A673 (cell line): ENCODE measurements around the gene KATNAL1. TPM values are rescaled to one million over a fixed set of nuclear protein-coding genes. Genes with fewer than 3 reads are reported as not detected.

Experiments
- BruUV-seq: library from RNA; stranded (reverse); fragments of 400-500 nt; replicated peaks from 2 replicates; lab custom pipeline; 2021; lab: Mats Ljungman, UMichigan
- CTCF ChIA-PET: fragments of 300-600 bp; sonication (Branson Sonifier 250); formaldehyde crosslinking; loops from one replicate; lab custom pipeline; 2022; ENCODE audit warnings: antibody characterized with exemption; lab: Charles Lee
- POLR2A ChIA-PET: fragments of 300-600 bp; sonication (Branson Sonifier 250); formaldehyde crosslinking; loops from one replicate; lab custom pipeline; 2022; ENCODE audit warnings: antibody characterized with exemption; ENCODE audit not compliant: low non-redundant PET; lab: Charles Lee
- DNase-seq: peaks from one replicate; pipeline ENCODE4 v3.0.0-alpha.2; 2015; ENCODE audit warnings: low spot score
- H3K27ac ChIP-seq: fragments of 200-600 bp; sonication (generic); 2 replicates; pipeline ENCODE4 v1.5.1; 2016; ENCODE audit warnings: mixed run types, low read depth, mild to moderate bottlenecking, mixed read lengths, antibody characterized with exemption, low read length; ENCODE audit not compliant: poor library complexity, severe bottlenecking
- H3K27me3 ChIP-seq: fragments of 200-600 bp; sonication (generic); replicated peaks from 2 replicates; pipeline ENCODE4 v1.6.1; 2017; ENCODE audit warnings: mixed run types, low read depth, mild to moderate bottlenecking, mixed read lengths, antibody characterized with exemption, low read length; ENCODE audit not compliant: insufficient read depth, poor library complexity
- H3K36me3 ChIP-seq: fragments of 200-600 bp; sonication (generic); 2 replicates; pipeline ENCODE4 v1.6.1; 2016; ENCODE audit warnings: mixed run types, mild to moderate bottlenecking, mixed read lengths, antibody characterized with exemption, low read length; ENCODE audit not compliant: insufficient read depth, poor library complexity, severe bottlenecking
- H3K4me1 ChIP-seq: fragments of 200-600 bp; sonication (generic); 2 replicates; pipeline ENCODE4 v1.6.1; 2017; ENCODE audit warnings: mixed run types, mild to moderate bottlenecking, mixed read lengths, antibody characterized with exemption, low read length; ENCODE audit not compliant: insufficient read depth, poor library complexity, severe bottlenecking
- H3K4me3 ChIP-seq: fragments of 200-600 bp; sonication (generic); 2 replicates; pipeline ENCODE4 v1.5.1; 2016; ENCODE audit warnings: low read depth, mixed run types, mild to moderate bottlenecking, mixed read lengths, low read length; ENCODE audit not compliant: poor library complexity, severe bottlenecking
- H3K9me3 ChIP-seq: fragments of 200-600 bp; sonication (generic); 2 replicates; pipeline ENCODE4 v1.6.1; 2016; ENCODE audit warnings: mixed run types, low read depth, mild to moderate bottlenecking, mixed read lengths, antibody characterized with exemption, low read length; ENCODE audit not compliant: poor library complexity, severe bottlenecking
- EZH2 ChIP-seq: fragments of 200-600 bp; sonication (generic); IDR thresholded peaks from 2 replicates; pipeline ENCODE4 v1.6.1; 2017; ENCODE audit warnings: borderline replicate concordance, low read depth, mild to moderate bottlenecking, mixed read lengths, antibody characterized with exemption, low read length; ENCODE audit not compliant: poor library complexity, severe bottlenecking
- intact Hi-C: fragments of 100-400 bp; cut with micrococcal nuclease; formaldehyde crosslinking; loops from one replicate; pipeline ENCODE4 v1.10.0; 2022; ENCODE audit not compliant: unreplicated experiment
- total RNA-seq: library from RNA; stranded (reverse); gene quantifications from 2 replicates; pipeline ENCODE4 v1.2.3, GENCODE V29; 2021
- TF ChIP-seq, protein P1 (sequence below): fragments of 300-800, 200-600 bp; sonication (generic); conservative IDR thresholded peaks from 2 replicates; pipeline ENCODE4 v1.5.1; 2017; ENCODE audit warnings: low read depth, mild to moderate bottlenecking, antibody characterized with exemption, low read length, moderate library complexity, mixed read lengths

The KATNAL1 gene
- total RNA-seq, 1 experiment from 2014 or later = 63.0 TPM

DNA sequence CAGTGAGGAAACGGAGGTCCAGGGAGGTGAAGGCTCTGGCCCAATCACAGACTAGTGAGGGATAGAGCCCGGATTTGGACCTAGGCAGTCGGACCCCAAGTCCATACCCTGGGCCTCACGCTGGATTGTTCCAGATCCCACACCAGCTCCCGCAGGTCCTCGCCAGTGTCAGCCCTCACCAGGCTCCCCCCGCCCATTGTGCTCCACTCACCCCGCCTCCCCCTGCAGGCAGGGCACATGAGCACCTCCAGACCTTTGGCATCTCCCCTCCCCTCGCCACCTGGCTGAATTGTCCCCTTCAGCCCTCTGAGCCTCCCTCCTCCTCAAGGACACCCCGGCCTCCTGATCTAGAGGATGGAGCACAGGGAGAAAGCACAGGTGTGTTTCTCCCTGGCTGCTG, 152.4 kb downstream of the KATNAL1 start:
- no peak for DNase-seq
- Histone ChIP-seq H3K27me3 (no peaks in the 10 kb centered on the region), H3K27ac (no peak overlapping the region), H3K36me3 (no peaks in the 10 kb centered on the region), H3K4me1 (no peaks in the 10 kb centered on the region), H3K9me3 (no peaks in the 10 kb centered on the region), H3K4me3 (no peak overlapping the region)
- ChIA-PET CTCF (no interaction called here), POLR2A (no interaction called here)
- no TSS peak for BruUV-seq
- intact Hi-C loops = no loop called here
- TF ChIP-seq, protein P1, sequence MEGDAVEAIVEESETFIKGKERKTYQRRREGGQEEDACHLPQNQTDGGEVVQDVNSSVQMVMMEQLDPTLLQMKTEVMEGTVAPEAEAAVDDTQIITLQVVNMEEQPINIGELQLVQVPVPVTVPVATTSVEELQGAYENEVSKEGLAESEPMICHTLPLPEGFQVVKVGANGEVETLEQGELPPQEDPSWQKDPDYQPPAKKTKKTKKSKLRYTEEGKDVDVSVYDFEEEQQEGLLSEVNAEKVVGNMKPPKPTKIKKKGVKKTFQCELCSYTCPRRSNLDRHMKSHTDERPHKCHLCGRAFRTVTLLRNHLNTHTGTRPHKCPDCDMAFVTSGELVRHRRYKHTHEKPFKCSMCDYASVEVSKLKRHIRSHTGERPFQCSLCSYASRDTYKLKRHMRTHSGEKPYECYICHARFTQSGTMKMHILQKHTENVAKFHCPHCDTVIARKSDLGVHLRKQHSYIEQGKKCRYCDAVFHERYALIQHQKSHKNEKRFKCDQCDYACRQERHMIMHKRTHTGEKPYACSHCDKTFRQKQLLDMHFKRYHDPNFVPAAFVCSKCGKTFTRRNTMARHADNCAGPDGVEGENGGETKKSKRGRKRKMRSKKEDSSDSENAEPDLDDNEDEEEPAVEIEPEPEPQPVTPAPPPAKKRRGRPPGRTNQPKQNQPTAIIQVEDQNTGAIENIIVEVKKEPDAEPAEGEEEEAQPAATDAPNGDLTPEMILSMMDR = no peak
- TF ChIP-seq EZH2 = no peak

DNA sequence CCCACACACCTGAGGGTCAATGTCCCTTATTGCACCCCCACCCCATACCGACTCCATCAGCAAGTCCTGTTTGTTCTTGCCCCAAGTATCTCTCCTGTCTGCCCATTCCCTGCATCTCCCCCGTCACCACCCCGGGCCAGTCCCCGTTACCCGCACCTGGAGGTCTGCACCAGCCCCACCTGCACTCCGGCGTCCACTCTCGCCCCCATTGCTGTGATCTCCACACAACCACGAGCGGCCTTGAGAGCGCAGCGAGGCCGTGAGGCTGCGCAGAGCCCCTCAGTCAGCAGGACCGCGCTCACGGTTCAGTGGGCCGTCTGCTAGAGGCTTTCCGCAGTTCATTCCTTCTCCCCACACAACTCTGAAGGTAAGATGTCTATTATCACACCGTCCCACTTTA, 152.8 kb downstream of the KATNAL1 start:
- no peak overlapping the region for H3K4me3 ChIP-seq
- intact Hi-C loops = no loop called here
- TF ChIP-seq, protein P1 = no peak
- no peak for TF ChIP-seq EZH2
- no peaks in the 10 kb centered on the region for H3K4me1 ChIP-seq
- DNase-seq = no peak
- no peaks in the 10 kb centered on the region for H3K9me3 ChIP-seq
- CTCF ChIA-PET = no interaction called here
- no peaks in the 10 kb centered on the region for H3K36me3 ChIP-seq
- no peak overlapping the region for H3K27ac ChIP-seq
- POLR2A ChIA-PET = no interaction called here
- BruUV-seq = no TSS peak
- H3K27me3 ChIP-seq = no peaks in the 10 kb centered on the region

DNA sequence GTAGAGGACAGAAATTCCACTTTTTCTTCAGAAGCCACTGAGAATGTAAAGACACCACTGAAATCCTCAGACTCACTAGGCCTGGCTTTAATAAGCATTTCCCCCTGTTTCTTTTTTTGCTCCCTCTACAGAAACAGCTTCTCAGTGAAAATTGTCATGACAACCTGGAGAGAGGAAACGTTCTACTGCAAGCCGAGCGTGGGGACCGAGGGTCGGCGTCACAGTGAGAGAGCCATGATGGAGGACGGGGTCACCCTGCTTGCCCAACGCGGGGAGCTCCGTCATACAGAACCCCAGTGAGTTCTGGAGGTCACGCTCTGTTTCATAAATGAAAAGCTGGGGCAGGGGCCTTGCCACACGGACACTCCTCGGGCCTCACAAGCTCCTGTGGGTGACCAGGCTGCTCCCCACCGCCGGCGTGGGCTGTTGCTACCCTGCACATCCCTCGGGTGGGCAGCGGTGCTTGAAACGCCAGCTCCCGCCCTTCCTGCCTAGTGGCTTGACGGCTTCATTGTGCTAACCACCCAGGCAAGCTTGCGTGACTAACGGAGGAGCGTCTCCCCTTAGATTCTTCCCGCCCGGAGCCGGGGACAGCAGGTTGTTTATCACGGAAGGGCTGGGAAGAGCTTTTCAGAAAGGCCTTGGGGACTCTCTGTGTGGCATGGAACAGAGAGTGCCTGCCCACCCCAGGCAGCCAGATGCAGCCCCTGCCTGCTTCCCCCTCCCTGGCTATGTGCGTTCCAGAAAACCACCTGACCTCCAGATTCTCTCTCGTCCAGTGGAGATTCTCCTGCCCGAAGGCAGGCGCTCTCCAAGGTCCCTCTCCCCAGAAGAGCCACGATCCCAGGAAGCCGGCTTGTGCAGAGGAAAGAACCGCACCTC, 153.6 kb downstream of the KATNAL1 start:
- BruUV-seq = no TSS peak
- Histone ChIP-seq H3K36me3 (no peaks in the 10 kb centered on the region), H3K27ac (no peak overlapping the region), H3K4me3 (no peak overlapping the region), H3K4me1 (no peaks in the 10 kb centered on the region), H3K27me3 (no peaks in the 10 kb centered on the region), H3K9me3 (no peaks in the 10 kb centered on the region)
- DNase-seq = no peak
- intact Hi-C loops = no loop called here
- TF ChIP-seq, protein P1 = no peak
- TF ChIP-seq EZH2 = no peak
- CTCF ChIA-PET = no interaction called here
- POLR2A ChIA-PET = no interaction called here

Other genes with a start within 250 kb of the KATNAL1 start
- 0.21 TPM in 1 of 2 replicates, not detected in the other for gene UBE2L5, start 114.9 kb upstream of the KATNAL1 start, total RNA-seq
- 1,533 and 1,602 TPM in 2 replicates for gene HMGB1, start 158.4 kb upstream of the KATNAL1 start, total RNA-seq